Stomach (tissue), 4 donors: ENCODE results near the gene KRTAP9-2.
"Not testable (repeated sequence)": the region's sequence is repeated elsewhere in the genome, so short reads cannot be mapped to it uniquely, and the experiment has no call there.

Source experiments
- EP300 ChIP-seq: sonication (generic); formaldehyde crosslinking; IDR thresholded peaks from one replicate; pipeline ENCODE4 v1.6.1; 2017; ENCODE audit warnings: antibody characterized with exemption
- POLR2A ChIP-seq, 4 donors: fragments of 450-650 bp; IDR thresholded peaks; one replicate each; pipeline ENCODE4 v1.6.1; 2016; ENCODE audit warnings: antibody characterized with exemption in 4 of 4, control low read depth in 2 of 4, mild to moderate bottlenecking in 1 of 4, moderate library complexity in 1 of 4
- POLR2AphosphoS5 ChIP-seq, 3 donors: sonication (generic); formaldehyde crosslinking; IDR thresholded peaks; one replicate each; pipeline ENCODE4 v1.6.1; 2016; ENCODE audit warnings: antibody characterized with exemption in 3 of 3
- TF ChIP-seq, protein P1 (sequence below), 7 experiments: fragments of 450-650 bp in 4 of 7; fragments of 200-600 bp in 3 of 7; sonication (generic) in 3 of 7; IDR thresholded peaks; one replicate each; pipeline ENCODE4 v1.5.1; 2016 to 2019; ENCODE audit warnings: antibody characterized with exemption in 7 of 7, control low read depth in 2 of 7, mild to moderate bottlenecking in 1 of 7

DNA sequence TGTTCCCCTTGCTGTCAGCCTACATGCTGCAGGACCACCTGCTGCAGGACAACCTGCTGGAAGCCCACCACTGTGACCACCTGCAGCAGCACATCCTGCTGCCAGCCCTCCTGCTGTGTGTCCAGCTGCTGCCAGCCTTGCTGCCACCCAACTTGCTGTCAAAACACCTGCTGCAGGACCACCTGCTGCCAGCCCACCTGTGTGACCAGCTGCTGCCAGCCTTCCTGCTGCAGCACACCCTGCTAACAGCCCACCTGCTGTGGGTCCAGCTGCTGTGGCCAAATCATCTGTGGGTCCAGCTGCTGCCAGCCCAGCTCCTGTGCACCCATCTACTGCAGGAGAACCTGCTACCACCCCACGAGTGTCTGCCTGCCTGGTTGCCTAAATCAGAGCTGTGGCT lies 44.9 kb downstream of the KRTAP9-2 start:
- TF ChIP-seq, protein P1, sequence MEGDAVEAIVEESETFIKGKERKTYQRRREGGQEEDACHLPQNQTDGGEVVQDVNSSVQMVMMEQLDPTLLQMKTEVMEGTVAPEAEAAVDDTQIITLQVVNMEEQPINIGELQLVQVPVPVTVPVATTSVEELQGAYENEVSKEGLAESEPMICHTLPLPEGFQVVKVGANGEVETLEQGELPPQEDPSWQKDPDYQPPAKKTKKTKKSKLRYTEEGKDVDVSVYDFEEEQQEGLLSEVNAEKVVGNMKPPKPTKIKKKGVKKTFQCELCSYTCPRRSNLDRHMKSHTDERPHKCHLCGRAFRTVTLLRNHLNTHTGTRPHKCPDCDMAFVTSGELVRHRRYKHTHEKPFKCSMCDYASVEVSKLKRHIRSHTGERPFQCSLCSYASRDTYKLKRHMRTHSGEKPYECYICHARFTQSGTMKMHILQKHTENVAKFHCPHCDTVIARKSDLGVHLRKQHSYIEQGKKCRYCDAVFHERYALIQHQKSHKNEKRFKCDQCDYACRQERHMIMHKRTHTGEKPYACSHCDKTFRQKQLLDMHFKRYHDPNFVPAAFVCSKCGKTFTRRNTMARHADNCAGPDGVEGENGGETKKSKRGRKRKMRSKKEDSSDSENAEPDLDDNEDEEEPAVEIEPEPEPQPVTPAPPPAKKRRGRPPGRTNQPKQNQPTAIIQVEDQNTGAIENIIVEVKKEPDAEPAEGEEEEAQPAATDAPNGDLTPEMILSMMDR (IDR thresholded peaks at IDR 0.05), result not testable (repeated sequence)
- TF ChIP-seq POLR2A (IDR thresholded peaks at IDR 0.05); EP300; POLR2AphosphoS5 (IDR thresholded peaks at IDR 0.05): not testable (repeated sequence)
